HG03432 (cell line): ENCODE results near the gene MDFI.
A peak's percentile ranks its signal among the peaks of the same experiment; 100 is the strongest.

ENCODE experiments used
- ATAC-seq: cut with Tn5 transposase; IDR thresholded peaks from one replicate; pipeline ENCODE4 v1.9.1; 2021; ENCODE audit warnings: mild to moderate bottlenecking, moderate library complexity; ENCODE audit not compliant: unreplicated experiment

MDFI gene

DNA sequence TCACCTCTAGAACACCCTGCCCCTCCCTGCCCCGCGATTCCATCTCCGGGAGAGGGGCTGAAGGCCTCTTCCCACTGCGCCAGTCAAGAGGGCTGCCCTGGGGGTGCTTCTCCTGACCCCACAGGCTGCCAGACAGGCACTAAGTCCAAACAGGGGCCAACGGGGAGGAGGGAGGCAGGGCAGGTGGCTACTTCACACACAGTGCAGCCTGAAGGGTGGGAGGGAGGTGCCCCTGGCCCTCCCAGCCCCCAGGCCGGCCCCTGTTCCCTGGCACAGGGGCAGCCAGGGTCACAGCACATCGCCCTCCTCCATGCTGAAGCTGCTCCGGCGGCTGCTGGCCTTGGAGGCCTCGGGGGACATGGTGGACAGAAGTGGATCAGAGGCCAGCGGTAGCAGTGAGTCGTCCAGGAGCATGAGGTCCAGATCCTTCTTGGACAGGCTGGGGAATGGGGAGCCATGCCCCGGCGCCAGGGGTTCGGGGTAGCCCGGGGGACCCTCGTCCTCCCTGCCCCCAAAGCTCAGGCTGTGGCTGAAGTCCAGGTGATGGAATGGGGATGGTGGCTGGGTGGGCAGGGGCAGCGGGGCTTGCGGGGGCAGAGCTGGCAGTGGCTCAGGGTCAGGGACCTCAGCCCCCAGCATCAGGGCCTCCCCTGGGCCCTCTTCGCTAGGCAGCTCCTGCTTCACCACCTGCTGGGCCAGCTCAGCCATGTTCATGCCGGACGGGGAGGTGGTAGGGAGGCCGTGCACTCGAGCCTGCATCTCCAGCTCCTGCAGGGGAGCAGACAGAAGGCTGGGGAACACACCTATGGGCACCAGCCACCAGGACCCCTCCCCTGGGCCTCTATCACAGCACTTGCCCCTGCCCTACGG lies 46.3 kb downstream of the MDFI start:
- peak; percentile 4 for ATAC-seq

DNA sequence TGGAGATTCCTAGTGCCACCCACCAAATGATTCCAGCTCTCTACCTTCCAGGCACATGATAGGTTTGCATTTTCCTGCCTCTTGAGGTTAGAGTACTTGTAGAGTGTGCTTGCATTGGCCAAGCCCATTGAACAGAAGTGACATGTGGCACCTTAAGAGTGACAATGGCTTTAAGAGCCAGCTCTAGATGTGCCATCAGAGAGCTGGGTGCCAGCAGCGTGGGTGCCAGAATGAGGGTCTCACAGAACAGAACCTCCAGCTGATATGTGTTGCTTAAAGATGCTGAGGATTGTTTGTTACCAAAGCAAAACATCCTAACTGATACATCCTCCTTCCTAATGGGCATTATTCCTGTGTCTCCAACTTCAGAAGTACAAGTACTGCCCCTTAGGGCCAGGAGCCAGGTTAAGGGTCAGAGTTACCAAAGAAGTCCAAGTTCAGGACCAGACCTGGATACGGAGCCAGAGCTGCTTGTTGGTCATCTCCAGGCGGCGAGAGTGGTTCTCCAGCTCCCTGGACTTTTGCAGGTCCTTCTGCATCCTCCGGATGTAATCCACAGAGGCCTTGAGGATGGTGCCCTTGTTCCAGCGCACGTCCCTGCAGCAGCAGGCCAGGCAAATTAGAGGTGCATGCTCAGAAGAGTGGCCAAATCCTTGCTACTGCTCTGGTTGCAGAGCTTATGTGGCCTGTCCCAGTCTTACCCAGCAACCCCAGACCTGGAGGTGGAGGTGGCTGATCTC lies 47.5 kb downstream of the MDFI start:
- ATAC-seq: no peak

DNA sequence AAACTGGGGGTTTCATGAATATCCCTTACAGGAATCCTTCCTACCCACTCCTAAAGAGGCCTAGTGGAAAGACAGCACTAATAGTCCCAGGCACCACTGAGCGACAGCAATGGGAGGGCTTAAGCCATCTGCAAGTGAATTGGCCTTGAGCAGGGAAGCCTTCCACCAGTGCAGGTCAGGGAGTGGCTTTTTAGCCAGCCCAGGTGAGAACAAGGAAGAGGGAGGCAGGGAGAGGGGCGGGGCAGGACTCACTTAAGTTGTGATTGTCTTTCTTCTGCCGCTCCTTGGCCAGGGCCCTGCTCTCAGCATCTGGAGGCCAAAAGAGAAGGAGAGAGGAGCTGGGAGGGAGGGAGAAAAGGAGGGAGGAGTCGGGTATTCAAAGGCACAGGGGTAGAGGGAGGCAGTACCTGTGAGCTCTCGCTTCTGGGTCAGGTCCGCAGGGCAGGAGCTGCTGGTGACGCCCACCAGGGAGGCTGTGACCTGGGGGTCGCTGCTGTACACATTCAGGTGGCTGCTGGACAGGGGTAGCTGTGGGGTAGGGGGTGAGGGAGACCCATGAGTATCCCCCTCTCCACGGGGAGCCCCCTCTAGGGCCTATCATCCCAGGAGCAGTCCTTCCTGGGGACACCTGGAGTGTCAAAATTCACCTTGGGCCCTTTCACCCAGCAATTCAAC lies 49.4 kb downstream of the MDFI start:
- no peak for ATAC-seq

DNA sequence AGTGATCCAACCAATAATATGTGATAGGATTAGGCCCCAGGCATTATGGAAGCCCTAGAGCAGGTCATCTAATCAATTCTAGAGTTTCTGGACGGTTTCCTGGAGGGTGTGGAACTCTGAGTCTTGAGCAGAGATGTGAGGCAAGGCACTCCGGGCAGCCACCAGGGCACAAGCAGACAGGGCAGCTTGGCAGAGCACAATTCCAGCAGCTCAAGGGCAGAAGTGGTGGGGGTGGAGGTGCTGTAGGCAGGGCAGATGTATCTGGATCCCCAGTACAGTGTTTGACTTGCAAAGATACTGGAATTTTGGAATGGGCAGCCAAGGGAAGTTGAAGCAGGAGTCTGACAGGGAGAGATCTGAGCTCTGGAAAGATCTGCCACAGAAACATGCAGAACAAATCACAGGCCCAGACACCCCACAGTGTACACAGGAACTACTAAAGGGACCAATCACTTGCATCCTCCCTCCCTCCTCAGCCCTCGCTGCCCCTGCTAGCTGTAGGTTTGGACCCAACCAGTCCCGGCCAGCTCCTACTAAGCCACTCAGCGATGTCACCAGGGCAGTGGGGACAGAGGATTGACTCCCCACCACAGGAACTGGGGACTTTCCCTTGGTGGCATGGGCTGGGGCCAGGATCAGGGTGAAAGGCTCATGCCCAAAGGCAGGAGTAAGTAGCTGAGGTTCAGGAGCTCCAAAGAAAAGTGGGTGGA lies 50.1 kb downstream of the MDFI start:
- no peak for ATAC-seq

DNA sequence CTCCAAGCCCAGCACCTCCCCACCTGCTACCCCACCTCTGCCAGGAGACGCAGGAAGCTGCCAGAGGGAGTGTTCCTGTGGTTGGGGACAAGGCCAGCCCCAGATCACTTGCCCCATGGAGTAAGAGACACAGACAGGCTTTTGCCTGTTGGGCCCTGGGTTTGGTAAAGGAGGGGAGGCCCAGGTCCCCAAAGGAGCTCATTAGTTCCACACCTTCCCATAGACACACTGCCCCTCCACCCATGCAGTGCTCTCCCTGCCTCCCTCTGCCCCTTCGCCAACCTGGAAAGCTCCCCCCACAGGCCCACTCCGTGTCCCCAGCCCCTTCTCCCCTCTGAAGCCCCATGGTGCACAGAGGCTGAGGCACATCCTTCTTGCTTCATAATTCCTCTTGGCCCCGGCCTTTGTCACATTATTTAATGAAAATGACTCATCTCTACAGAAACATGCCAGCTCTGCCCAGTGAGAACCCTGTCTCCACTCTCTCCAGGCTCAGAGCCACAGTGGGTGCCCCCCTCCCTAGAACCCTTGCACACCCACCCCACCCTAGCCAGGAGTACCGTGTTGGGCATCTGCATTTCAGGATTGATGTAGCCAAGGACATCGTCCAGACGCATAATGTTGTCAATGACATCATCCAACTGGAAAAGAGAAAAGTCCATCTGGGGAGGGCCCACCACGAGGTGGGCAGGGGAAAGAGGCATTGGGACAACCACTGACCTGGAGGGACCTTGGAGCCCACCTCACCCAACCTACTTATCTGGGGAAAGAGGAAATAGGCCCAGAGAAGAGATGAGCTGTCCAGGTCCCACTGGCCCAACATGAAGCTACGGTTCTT lies 51.1 kb downstream of the MDFI start:
- ATAC-seq: no peak

DNA sequence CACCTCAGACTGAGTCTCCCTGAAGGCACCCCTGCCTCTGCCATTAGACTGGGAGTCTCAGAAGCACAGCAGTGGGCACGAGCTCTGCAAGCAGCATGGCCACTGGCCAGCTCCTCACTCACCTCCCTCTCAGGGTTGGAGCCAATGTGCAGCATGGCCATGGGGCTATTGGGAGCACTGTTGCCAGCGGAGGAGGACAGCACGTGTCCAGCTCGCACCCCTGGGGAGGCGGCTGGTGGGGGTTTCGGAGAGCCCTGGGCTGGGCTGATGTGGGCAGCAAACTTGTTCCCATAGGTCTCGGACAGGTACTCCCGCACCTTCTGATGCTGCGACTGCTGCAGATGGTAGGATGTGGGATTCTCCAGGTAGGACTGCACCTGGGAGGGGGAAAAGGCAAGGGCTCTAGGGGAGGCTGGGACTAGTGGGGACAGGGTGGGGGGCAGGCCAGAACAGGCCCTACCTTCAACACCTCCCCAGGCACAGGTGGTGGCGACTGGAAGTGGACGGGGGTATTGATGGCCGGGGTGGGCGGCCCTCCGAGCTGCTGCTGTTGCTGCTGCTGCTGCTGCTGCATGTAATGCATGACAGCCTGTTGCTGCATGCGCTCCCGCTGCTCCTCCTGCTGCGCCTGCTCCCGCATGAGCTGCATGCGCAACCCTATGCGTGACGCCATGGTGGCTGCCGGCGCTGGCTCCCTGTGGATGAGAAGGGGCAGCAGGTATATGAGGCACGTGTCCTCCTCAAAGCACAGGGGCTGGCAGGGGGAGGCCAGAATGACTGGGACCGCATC lies 52.5 kb downstream of the MDFI start:
- ATAC-seq: no peak

DNA sequence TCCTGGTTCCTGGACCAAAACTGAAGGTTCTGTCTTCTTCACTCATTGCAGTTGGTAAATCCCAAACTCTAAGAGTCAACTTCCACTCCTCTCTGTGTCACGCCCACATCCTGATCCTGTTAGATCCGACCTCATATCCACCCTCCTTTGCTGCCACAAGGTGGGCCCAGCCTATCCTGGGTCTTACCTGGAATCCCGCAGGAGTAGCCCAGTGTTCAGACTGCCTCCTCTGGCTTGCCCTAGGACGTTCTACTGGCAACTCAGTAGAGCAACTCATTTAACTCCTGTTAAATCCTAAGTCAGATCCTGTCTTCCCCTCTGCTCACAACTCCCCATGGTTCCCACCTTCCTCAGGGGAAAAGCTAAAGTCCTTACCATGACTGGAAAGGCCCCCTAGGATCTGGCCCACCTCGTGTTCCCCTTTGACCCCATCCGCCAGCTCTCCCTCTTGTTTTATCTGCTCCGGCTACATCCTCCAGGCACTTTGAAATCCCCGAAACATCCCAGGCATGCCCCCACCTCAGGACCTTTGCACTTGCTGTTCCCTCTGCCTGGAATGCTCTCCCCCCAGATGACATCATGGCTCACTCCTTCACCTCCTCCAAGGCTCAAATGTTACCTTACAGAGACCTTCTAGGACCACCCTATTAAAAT lies 53.3 kb downstream of the MDFI start:
- no peak for ATAC-seq

DNA sequence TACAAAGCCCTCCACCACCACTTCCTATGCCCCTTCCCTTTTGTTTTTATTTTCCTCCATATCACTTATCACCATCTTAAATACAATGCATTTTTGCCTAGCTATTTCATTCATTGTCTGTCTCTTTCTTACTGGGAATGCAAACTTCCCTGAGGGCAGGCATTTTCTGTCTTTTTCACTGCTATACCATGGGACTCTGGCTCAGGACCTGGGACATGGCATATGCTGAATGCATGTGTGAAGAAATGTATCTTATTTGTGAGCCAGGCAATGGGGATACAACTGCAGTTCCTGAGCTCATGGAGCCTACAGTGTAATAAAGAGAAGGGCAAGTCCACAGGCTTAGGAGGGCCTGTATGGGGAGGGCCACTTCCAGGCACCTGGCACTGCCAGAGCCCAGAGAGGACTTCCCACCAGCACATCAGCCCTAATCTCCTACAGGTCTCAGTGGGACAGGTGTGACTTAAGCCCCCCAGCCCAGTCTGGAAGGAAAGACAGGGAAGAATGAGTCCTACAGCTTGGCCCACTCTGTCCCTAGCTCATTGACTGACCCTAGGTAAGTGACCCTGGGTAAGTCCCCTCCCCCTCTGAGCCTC lies 53.9 kb downstream of the MDFI start:
- ATAC-seq: no peak

DNA sequence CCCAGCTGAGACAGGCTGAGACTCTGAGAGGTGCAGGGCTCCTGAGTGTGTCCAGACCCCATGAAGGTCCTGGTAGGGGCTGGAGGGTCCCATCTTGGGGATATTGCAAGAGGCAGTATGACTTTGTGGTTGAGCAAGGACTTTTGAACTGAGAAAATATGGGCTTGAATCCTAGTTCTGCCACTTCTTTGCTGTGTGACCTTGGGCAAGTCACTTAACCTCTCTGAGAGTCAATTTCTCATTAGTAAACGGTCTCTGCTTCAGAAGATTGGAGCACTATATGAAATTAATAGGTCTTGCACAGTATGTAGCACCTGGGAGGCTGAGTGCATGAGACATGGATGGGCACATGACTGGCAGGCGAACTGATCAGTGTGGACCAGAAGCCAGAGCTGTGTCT lies 54.5 kb downstream of the MDFI start:
- no peak for ATAC-seq

DNA sequence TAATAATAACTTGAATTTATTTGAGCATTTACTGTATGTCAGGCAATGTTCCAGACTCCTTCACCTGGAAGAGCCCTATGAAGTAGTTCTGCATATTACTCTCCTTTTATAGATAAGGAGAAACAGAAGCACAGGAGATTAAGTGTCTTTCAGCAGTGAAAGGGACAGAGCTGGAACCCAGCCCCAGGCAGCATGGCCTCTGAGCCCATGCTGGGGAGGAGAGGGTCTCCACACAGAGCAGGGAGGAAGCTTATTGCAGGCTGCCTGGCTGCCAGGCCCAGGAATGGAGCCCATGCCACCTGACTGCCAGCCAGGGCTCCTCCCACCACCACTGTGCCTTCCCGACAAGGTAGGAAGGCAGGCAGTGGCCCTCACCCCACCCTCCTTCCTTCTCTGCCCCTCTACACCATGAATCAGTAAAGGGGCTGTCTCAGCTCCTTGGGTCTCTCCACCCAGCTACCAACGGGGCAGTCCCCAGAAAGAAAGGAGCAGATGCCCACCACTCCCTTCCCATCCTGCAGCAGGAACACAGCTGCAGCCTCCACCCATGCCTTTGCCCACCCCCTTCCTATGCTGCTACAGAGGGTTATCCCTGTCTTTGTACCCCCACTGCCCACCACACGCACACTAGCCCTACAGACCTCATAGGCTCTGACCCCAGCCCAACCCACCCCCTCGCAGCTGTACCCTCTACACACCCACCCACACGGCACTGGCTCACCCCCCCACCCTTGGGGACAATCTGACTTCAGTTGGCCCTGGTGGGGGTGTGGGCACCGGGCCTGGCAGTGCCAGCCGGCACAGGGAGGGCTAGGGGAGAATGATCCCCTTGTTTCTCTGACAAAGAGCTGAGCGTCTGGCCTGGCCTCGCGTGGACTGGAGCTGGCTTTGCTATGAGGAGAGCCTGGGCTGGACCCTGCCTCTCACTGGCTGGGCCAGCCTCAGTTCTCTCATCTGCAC lies 55.3 kb downstream of the MDFI start:
- ATAC-seq: no peak

DNA sequence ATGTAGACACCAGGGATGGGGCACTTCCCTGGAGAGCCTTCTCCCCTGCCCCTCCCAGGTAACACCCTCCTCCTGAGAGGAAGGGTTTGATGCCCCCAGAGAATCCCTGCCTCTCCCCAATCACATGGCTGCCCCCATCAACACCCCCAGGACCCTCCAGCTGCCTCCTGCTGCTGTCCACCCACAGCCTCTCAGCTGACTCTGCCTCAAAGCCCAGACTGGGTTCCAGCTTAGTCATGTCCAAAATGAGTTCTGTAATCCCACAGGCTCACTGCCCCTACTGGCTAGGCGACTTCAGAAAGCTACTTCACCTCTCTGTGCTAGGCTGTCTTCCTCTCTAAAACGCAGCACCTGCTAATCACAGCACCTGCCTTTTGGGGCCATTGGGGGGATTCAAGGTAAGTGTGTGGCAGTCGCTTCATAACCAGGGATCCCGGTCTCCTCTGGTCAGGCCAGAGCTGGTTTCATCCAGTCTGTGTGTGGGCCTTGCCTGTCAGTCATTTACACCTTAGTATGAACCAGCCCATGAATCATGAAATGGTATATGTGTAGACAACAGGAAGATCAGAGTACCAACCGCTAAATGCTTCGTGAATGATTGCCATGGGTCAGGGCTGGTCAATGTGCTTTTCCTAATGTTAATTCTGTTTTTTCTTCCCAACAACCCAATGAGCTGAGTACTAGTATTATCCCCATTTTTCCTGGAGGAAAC lies 56.7 kb downstream of the MDFI start:
- ATAC-seq: no peak

DNA sequence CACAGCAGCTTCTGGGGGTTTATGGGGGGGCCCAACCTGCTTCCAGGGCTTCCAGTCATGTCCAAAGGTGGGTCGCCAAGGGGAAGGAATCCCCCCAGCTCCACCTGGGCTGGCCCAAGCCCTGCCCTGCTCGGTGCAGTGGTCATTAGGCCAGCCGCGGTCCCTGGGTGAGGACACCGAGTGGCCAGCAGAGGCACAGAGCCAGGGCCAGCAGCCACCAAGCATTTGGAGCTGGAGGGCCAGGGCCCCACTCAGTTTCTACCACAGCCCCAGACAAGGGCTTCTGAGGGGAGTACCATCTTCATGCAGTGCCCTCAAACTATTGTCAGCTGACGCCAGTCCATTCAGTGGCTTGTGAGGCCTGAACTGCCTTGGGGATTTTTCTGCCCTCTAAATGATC lies 57.6 kb downstream of the MDFI start:
- no peak for ATAC-seq

DNA sequence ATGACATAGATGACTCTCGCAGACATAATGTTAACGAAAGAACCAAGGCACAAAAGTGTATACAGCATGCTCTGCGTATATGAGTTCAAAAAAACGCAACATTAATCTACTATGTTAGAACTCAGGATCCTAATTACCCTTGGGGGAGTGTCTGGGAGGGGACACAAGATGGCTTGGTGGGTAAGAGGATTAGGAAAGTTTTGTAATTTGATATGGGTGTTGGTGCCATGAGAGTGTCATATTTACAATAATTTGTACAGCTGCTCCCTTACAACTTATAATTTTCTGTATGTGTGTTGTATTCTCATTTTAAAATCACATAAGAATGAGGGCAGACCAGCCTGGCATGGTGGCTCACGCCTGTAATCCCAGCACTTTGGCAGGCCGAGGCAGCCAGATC lies 58.5 kb downstream of the MDFI start:
- ATAC-seq: no peak

DNA sequence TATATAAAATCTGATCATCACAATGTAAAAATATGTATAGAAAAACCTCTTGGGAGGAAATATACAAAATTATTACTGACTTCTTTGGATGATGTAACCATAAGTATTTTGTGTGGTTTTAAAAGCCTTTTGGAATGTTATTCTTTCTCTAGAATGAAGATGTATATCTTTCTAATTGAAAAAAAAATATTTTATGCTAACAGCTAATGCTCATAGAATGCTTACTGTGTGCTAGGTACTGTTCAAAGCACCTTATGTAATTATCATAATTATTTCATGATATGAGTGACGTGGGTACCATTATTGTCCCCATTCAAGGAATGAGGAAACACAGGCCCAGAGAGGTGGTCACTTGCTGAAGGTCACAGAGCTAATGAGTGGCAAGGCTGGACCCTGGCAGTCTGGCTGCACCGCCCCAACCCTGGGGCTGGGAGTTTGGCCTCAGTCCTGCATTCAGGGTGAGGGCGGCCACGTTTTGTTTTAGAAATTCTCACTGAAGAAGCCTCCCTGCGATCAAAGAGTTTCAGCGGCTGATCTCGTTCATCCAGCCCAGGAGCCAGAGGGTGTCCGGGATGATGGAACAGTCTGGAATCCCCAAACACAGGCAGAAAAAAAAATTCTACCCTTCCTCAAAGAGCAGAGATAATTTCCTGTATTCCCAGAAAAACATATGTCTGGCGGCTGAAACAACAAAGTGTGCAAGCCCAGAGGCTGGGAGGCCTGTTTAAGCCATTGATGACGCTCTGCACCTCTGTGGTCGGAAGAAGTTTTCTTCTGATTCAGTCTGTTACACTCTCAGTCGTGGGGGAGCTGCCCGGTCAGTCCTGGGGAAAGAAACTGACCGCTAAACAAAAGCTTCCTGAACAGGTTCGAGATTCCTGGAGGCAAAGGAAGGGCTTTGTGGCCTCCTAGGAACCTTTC lies 59.9 kb downstream of the MDFI start:
- no peak for ATAC-seq

DNA sequence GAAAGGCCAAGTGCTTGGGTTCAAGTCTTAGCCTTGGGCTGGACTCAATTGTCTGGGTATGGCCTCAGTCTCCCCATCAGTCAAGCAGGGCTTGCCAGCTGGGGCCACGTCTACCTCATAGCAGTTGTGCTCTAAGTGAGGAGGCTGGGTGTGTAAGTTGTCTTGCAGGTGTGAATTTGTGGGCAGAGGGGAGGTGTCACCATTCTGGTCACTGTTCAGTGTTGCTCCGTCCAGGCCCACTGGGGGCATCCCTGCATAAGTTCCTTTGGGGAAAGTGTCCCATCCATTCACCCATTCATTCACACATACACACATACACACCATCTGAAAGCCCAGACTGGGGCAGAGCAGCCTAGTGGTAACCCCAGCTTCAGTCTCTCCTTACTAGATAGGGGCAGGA lies 60.8 kb downstream of the MDFI start:
- no peak for ATAC-seq
